Islet precursor cell (in vitro differentiated cells): ENCODE results near the gene GSX2.
A peak's percentile ranks its signal among the peaks of the same experiment; 100 is the strongest.
"Not testable (repeated sequence)": the region's sequence is repeated elsewhere in the genome, so short reads cannot be mapped to it uniquely, and the experiment has no call there.

ENCODE experiments used
- DNase-seq: peaks from one replicate; pipeline ENCODE4 v3.0.0-alpha.2; 2018

Gene GSX2

GRCh38 chr4:54107951-54108748 is 8.2 kb downstream of the GSX2 start:
- DNase-seq, result no peak

- peak; percentile 55 for DNase-seq
These were observed 9.5 kb downstream of the GSX2 start for GRCh38 chr4:54109241-54110018.

GRCh38 chr4:54110019-54110416 is 10.1 kb downstream of the GSX2 start:
- DNase-seq, result no peak

- not testable (repeated sequence) for DNase-seq
These were observed 13.2 kb downstream of the GSX2 start for GRCh38 chr4:54113206-54113605.

GRCh38 chr4:54116246-54116645 is 16.3 kb downstream of the GSX2 start:
- not testable (repeated sequence) for DNase-seq

GRCh38 chr4:54118850-54119589 is 19.1 kb downstream of the GSX2 start:
- no peak for DNase-seq

- no peak for DNase-seq
These were observed 20.6 kb downstream of the GSX2 start for GRCh38 chr4:54120518-54120917.

GRCh38 chr4:54127660-54128059 is 27.7 kb downstream of the GSX2 start:
- no peak for DNase-seq

GRCh38 chr4:54128694-54129093 is 28.7 kb downstream of the GSX2 start:
- DNase-seq, result not testable (repeated sequence)

GRCh38 chr4:54139332-54139731 is 39.4 kb downstream of the GSX2 start:
- no peak for DNase-seq

GRCh38 chr4:54140287-54140686 is 40.3 kb downstream of the GSX2 start:
- no peak for DNase-seq

- no peak for DNase-seq
These were observed 44.2 kb downstream of the GSX2 start for GRCh38 chr4:54144199-54144598.

GRCh38 chr4:54144661-54145171 is 44.8 kb downstream of the GSX2 start:
- DNase-seq, result no peak

- no peak for DNase-seq
These were observed 46.2 kb downstream of the GSX2 start for GRCh38 chr4:54146139-54146538.

- DNase-seq, result no peak
These were observed 49.4 kb downstream of the GSX2 start for GRCh38 chr4:54149323-54149722.
